Panc1 (cell line): ENCODE results near the gene SH3BP4.

Source experiments
- CTCF ChIP-seq: fragments of 450-650 bp; IDR thresholded peaks from 2 replicates; pipeline ENCODE4 v1.5.1; 2017; ENCODE audit warnings: mild to moderate bottlenecking
- POLR2AphosphoS5 ChIP-seq: IDR thresholded peaks from 2 replicates; pipeline ENCODE4 v1.6.1; 2012; ENCODE audit warnings: mild to moderate bottlenecking, low read depth, low read length, moderate library complexity
- REST ChIP-seq, 2 experiments: IDR thresholded peaks; 2 replicates each; pipeline ENCODE4 v1.6.1; 2011 to 2012; ENCODE audit warnings: low read depth in 2 of 2, control low read depth in 1 of 2, low read length in 1 of 2, mild to moderate bottlenecking in 1 of 2, moderate library complexity in 1 of 2; ENCODE audit not compliant: insufficient read depth in 1 of 2
- SIN3A ChIP-seq: IDR thresholded peaks from 2 replicates; pipeline ENCODE4 v1.6.1; 2012; ENCODE audit warnings: low read depth, mild to moderate bottlenecking, low read length, moderate library complexity, borderline replicate concordance; ENCODE audit not compliant: insufficient read depth
- TCF7L2 ChIP-seq: IDR thresholded peaks from 2 replicates; pipeline ENCODE4 v1.6.1; 2011; ENCODE audit warnings: mild to moderate bottlenecking, low read depth, low read length, inconsistent platforms

GRCh38 chr2:234988491-234988890 is 36.7 kb downstream of the SH3BP4 start:
- TF ChIP-seq SIN3A (no peak), CTCF (no peak), POLR2AphosphoS5 (no peak), TCF7L2 (no peak), REST (IDR thresholded peaks at IDR 0.05; ENCODE audit: insufficient read depth in 1 of 2, low read depth in 2 of 2, low read length in 1 of 2) (no peak)
